AG04449 (cell line): ENCODE results near the gene ASIC3.
"Not testable (repeated sequence)": the region's sequence is repeated elsewhere in the genome, so short reads cannot be mapped to it uniquely, and the experiment has no call there.

ENCODE experiments used
- CTCF ChIA-PET: fragments of 350-600 bp; formaldehyde crosslinking; extraction: SDS; loops from one replicate; lab custom pipeline; 2021; ENCODE audit warnings: antibody characterized with exemption; lab: Yijun Ruan, JAX
- POLR2A ChIA-PET: fragments of 400-600, 350-600 bp; formaldehyde crosslinking; extraction: SDS; loops from one replicate; lab custom pipeline; 2020; ENCODE audit warnings: antibody characterized with exemption, inconsistent platforms; lab: Yijun Ruan, JAX
- DNase-seq: peaks from one replicate; pipeline ENCODE4 v3.0.0-alpha.2; 2010; ENCODE audit warnings: low read depth, low spot score
- H3K4me3 ChIP-seq: 2 replicates; pipeline ENCODE4 v1.5.1; 2011; ENCODE audit warnings: low read depth, mild to moderate bottlenecking, control low read depth, low read length
- CTCF ChIP-seq: IDR thresholded peaks from one replicate; pipeline ENCODE4 v1.5.1; 2011; ENCODE audit warnings: mild to moderate bottlenecking, moderate library complexity, low read length, control low read depth, inconsistent platforms; ENCODE audit not compliant: insufficient read depth; ENCODE audit errors: missing control alignments

The ASIC3 gene

GRCh38 chr7:151008511-151009323 lies 39.6 kb upstream of the ASIC3 start:
- peak overlapping the region; percentile 18 for H3K4me3 ChIP-seq
- peak; percentile 68 for TF ChIP-seq CTCF
- no peak for DNase-seq
- CTCF ChIA-PET, result interaction anchor here (0.7 to 11.9 kb wide), 14 partner anchors 9 to 100 kb away, joined by 3 to 190 read pairs (median 4); partner anchors contain the start of genes ABCB8, ATG9B and SLC4A2
- POLR2A ChIA-PET, result no interaction called here

- H3K4me3 ChIP-seq, result no peak overlapping the region
- POLR2A ChIA-PET, result no interaction called here
- DNase-seq, result no peak
- TF ChIP-seq CTCF, result no peak
- CTCF ChIA-PET, result interaction anchor here (0.9 to 11.9 kb wide), 15 partner anchors 8 to 100 kb away, joined by 3 to 190 read pairs (median 4); partner anchors contain the start of genes ABCB8, ATG9B and SLC4A2
Measured at GRCh38 chr7:151009327-151010036, 38.8 kb upstream of the ASIC3 start.

- POLR2A ChIA-PET, result interaction anchor here (0.6 kb wide), 1 partner anchor 14 kb away, joined by 3 read pairs; no protein-coding TSS in a partner anchor
- DNase-seq, result no peak
- peak overlapping the region; percentile 49; the same call in 1 of the 2 replicates for H3K4me3 ChIP-seq
- CTCF ChIA-PET, result interaction anchor here (0.9 to 11.9 kb wide), 12 partner anchors 8 to 99 kb away, joined by 3 to 190 read pairs (median 8); partner anchors contain the start of genes ABCB8, ATG9B and SLC4A2
- no peak for TF ChIP-seq CTCF
Measured at GRCh38 chr7:151010037-151010306, 38.4 kb upstream of the ASIC3 start.

- POLR2A ChIA-PET, result interaction anchor here (0.6 kb wide), 1 partner anchor 13 kb away, joined by 3 read pairs; no protein-coding TSS in a partner anchor
- CTCF ChIA-PET, result interaction anchor here (0.6 to 11.9 kb wide), 16 partner anchors 7 to 162 kb away, joined by 3 to 190 read pairs (median 4); partner anchors contain the start of genes ABCB8, ATG9B and TMUB1
- TF ChIP-seq CTCF, result no peak
- H3K4me3 ChIP-seq, result peak overlapping the region; percentile 49
- no peak for DNase-seq
Measured at GRCh38 chr7:151010307-151011096, 37.8 kb upstream of the ASIC3 start.

- no peak for TF ChIP-seq CTCF
- peak overlapping the region; percentile 49; the same call in 1 of the 2 replicates for H3K4me3 ChIP-seq
- ChIA-PET POLR2A (no interaction called here), CTCF (interaction anchor here (0.6 to 11.9 kb wide), 13 partner anchors 7 to 161 kb away, joined by 3 to 190 read pairs (median 4); partner anchors contain the start of genes ABCB8, ATG9B and TMUB1)
- DNase-seq, result no peak
Measured at GRCh38 chr7:151011097-151011409, 37.3 kb upstream of the ASIC3 start.

GRCh38 chr7:151011616-151012015 lies 36.7 kb upstream of the ASIC3 start:
- POLR2A ChIA-PET, H3K4me3 ChIP-seq, DNase-seq: not testable (repeated sequence)
- CTCF ChIA-PET, result interaction anchor here (0.6 to 11.9 kb wide), 11 partner anchors 11 to 161 kb away, joined by 3 to 190 read pairs (median 4); partner anchors contain the start of genes ABCB8, ATG9B and TMUB1
